Gastroesophageal sphincter (tissue), 3 donors: ENCODE results near the gene HMHB1.

Experiments
- CTCF ChIP-seq, 4 experiments: fragments of 200-600 bp in 2 of 4; fragments of 450-650 bp in 2 of 4; sonication (generic) in 1 of 4; IDR thresholded peaks; one replicate each; pipeline ENCODE4 v1.5.1; 2017 to 2019; ENCODE audit warnings: antibody characterized with exemption in 4 of 4, mild to moderate bottlenecking in 2 of 4, moderate library complexity in 2 of 4
- EP300 ChIP-seq: sonication (generic); formaldehyde crosslinking; IDR thresholded peaks from one replicate; pipeline ENCODE4 v1.6.1; 2017; ENCODE audit warnings: antibody characterized with exemption, mild to moderate bottlenecking
- POLR2A ChIP-seq, 2 donors: fragments of 450-650 bp; IDR thresholded peaks; one replicate each; pipeline ENCODE4 v1.6.1; 2017; ENCODE audit warnings: antibody characterized with exemption in 2 of 2, mild to moderate bottlenecking in 2 of 2, moderate library complexity in 1 of 2
- POLR2AphosphoS5 ChIP-seq: sonication (generic); formaldehyde crosslinking; IDR thresholded peaks from one replicate; pipeline ENCODE4 v1.6.1; 2017; ENCODE audit warnings: antibody characterized with exemption

DNA sequence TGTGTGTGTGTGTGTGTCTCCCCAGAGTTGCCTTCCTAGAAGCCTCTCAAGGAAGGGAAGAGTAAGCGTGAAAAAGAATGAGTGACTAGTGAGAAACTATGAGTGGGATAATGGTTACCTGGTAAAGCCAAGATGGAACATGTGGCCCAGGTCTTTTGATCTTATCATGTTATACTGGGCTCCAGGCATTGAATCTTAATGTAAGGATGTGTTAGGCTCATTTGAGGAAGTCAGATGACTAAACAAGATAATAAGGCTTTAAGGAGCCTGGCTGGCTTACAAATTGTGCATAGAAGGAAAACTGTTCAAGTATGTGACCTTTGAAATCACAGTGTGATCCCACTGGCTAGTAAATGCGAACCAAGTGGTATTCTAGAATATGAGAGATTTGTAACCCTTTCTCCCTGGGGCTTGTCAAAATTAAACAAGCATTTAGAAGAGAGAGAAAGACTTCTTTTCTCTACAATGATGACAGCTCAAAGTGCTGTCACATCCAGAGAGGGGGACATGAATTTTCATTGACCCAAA is 29.9 kb upstream of the HMHB1 start:
- TF ChIP-seq CTCF (IDR thresholded peaks at IDR 0.05) (no peak), POLR2A (IDR thresholded peaks at IDR 0.05) (no peak), POLR2AphosphoS5 (no peak), EP300 (no peak)
